ENCODE data around the gene CCDC186. TPM values are rescaled to one million over a fixed set of nuclear protein-coding genes. Genes with fewer than 3 reads are reported as not detected.

The CCDC186 gene
- total RNA-seq, 2 donors from 2014 or later: 19.9 to 22.3 TPM

DNA sequence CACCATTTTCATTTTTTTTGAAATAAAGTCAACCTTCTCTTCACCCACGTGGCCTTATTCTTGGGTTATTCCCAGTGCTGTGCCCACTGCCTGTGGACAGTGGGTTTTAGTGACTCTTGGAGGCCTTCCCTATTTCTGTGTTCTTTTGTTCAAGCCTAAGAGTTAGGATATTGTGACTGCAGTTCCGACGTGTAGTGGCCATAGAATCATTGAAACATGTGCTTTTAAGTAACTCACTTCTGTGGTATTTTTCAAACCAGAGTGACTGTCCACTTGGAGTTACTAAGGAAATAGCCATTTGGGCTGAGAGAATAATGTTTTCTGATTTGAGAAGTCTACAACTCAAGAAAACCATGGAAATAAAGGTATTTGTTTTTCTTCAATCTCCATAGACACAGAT, 28.8 kb upstream of the CCDC186 start:
- Histone ChIP-seq H3K9ac (ENCODE audit: extremely low read depth, low read length, poor library complexity, severe bottlenecking) (no peak overlapping the region), H3K4me3 (ENCODE audit: low read length) (no peak overlapping the region), H3K27ac (ENCODE audit: low read depth, low read length) (no peak overlapping the region), H3K36me3 (ENCODE audit: control insufficient read depth, insufficient read depth, low read length) (no peaks in the 10 kb centered on the region), H3K4me1 (ENCODE audit: control insufficient read depth, insufficient read depth, low read length) (no peaks in the 10 kb centered on the region), H3K9me3 (ENCODE audit: control insufficient read depth, low read length) (no peaks in the 10 kb centered on the region), H3K27me3 (ENCODE audit: control insufficient read depth, insufficient read depth, low read length, poor library complexity, severe bottlenecking) (no peaks in the 10 kb centered on the region)
- Mint-ChIP-seq H3K4me3 (no peak overlapping the region), H3K4me1 (no peaks in the 10 kb centered on the region), H3K27ac (no peak overlapping the region), H3K9me3 (no peaks in the 10 kb centered on the region), H3K27me3 (ENCODE audit: insufficient read depth) (no peaks in the 10 kb centered on the region), H3K36me3 (ENCODE audit: low read depth) (no peaks in the 10 kb centered on the region)
- DNase-seq: no peak
- WGBS, 2 experiments (ENCODE audit: insufficient coverage in 1 of 2, insufficient read length in 1 of 2): 89 to 100% methylated on average over 2 to 3 of the region's 3 CpGs
- TF ChIP-seq, protein P1, sequence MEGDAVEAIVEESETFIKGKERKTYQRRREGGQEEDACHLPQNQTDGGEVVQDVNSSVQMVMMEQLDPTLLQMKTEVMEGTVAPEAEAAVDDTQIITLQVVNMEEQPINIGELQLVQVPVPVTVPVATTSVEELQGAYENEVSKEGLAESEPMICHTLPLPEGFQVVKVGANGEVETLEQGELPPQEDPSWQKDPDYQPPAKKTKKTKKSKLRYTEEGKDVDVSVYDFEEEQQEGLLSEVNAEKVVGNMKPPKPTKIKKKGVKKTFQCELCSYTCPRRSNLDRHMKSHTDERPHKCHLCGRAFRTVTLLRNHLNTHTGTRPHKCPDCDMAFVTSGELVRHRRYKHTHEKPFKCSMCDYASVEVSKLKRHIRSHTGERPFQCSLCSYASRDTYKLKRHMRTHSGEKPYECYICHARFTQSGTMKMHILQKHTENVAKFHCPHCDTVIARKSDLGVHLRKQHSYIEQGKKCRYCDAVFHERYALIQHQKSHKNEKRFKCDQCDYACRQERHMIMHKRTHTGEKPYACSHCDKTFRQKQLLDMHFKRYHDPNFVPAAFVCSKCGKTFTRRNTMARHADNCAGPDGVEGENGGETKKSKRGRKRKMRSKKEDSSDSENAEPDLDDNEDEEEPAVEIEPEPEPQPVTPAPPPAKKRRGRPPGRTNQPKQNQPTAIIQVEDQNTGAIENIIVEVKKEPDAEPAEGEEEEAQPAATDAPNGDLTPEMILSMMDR (conservative IDR thresholded peaks at IDR 0.05): no peak

DNA sequence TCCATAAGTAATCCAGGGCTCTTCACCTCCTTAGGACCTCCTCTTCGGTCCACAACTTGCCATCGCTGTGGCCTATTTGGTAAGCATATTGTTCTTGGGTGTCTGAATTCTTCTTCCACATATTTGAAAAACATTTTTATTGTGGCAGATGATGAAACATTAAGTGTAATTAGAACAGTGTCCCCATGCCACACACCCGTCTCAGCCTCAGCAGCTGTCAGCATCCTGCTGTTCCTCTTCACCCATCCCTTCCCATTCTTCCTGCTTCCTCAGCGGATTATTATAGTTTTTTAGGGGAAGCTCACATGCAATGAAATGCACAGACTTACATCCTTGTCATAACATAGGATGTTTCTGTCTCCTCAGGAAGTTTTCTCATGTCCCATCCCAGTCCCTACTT, 25.2 kb upstream of the CCDC186 start:
- Mint-ChIP-seq H3K27me3 (ENCODE audit: insufficient read depth) (no peaks in the 10 kb centered on the region), H3K36me3 (ENCODE audit: low read depth) (no peaks in the 10 kb centered on the region), H3K4me1 (no peaks in the 10 kb centered on the region), H3K9me3 (no peaks in the 10 kb centered on the region), H3K4me3 (no peak overlapping the region), H3K27ac (no peak overlapping the region)
- H3K9ac ChIP-seq (ENCODE audit: extremely low read depth, low read length, poor library complexity, severe bottlenecking): no peak overlapping the region
- no peaks in the 10 kb centered on the region for H3K4me1 ChIP-seq (ENCODE audit: control insufficient read depth, insufficient read depth, low read length)
- no peaks in the 10 kb centered on the region for H3K27me3 ChIP-seq (ENCODE audit: control insufficient read depth, insufficient read depth, low read length, poor library complexity, severe bottlenecking)
- no peak overlapping the region for H3K27ac ChIP-seq (ENCODE audit: low read depth, low read length)
- H3K36me3 ChIP-seq (ENCODE audit: control insufficient read depth, insufficient read depth, low read length): no peaks in the 10 kb centered on the region
- no peaks in the 10 kb centered on the region for H3K9me3 ChIP-seq (ENCODE audit: control insufficient read depth, low read length)
- H3K4me3 ChIP-seq (ENCODE audit: low read length): no peak overlapping the region
- WGBS, 2 experiments (ENCODE audit: insufficient coverage in 1 of 2, insufficient read length in 1 of 2): 89% methylated on average over 4 of the region's 4 CpGs; no CpG with 5 or more reads in 1 of the 2 experiments
- DNase-seq: no peak
- TF ChIP-seq, protein P1 (conservative IDR thresholded peaks at IDR 0.05): no peak

DNA sequence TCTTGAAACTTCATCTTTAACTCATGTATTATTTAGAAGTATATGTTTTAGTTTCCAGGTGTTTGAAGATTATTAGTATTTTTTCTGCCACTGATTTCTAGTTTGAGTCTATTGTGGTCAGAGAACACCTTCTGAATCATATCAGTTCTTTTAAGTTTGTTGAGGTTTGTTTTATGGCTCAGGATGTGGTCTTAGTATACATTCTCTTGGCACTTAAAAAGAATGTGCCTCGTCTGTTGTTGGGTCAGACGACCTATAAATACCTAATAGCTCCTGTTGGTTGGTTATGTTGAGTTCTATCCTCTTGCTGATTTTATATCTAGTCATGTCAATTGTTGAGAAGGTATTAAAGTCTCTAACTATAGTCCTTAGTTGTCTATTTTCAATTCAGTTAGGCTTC, 21.1 kb upstream of the CCDC186 start:
- H3K27me3 ChIP-seq (ENCODE audit: control insufficient read depth, insufficient read depth, low read length, poor library complexity, severe bottlenecking): no peaks in the 10 kb centered on the region

More for the DNA sequence above, 21.1 kb upstream of the CCDC186 start:
- Histone ChIP-seq H3K9ac (ENCODE audit: extremely low read depth, low read length, poor library complexity, severe bottlenecking) (no peak overlapping the region), H3K9me3 (ENCODE audit: control insufficient read depth, low read length) (no peaks in the 10 kb centered on the region), H3K27ac (ENCODE audit: low read depth, low read length) (no peak overlapping the region), H3K36me3 (ENCODE audit: control insufficient read depth, insufficient read depth, low read length) (no peaks in the 10 kb centered on the region), H3K4me1 (ENCODE audit: control insufficient read depth, insufficient read depth, low read length) (no peaks in the 10 kb centered on the region), H3K4me3 (ENCODE audit: low read length) (no peak overlapping the region)
- DNase-seq: no peak
- WGBS, 2 experiments (ENCODE audit: insufficient coverage in 1 of 2, insufficient read length in 1 of 2): 89% methylated on average over 2 of the region's 2 CpGs; no CpG with 5 or more reads in 1 of the 2 experiments
- Mint-ChIP-seq H3K27me3 (ENCODE audit: insufficient read depth) (no peaks in the 10 kb centered on the region), H3K4me3 (no peak overlapping the region), H3K4me1 (no peaks in the 10 kb centered on the region), H3K9me3 (no peaks in the 10 kb centered on the region), H3K36me3 (ENCODE audit: low read depth) (no peaks in the 10 kb centered on the region), H3K27ac (no peak overlapping the region)
- TF ChIP-seq, protein P1 (conservative IDR thresholded peaks at IDR 0.05): no peak

All from endodermal cell (in vitro differentiated cells).